GM23248 (cell line): ENCODE data around the gene OPCML.

Source experiments
- EZH2 ChIP-seq: fragments of 200-600 bp; sonication (generic); IDR thresholded peaks from 2 replicates; pipeline ENCODE4 v1.6.1; 2018; ENCODE audit warnings: antibody characterized with exemption, mild to moderate bottlenecking; ENCODE audit not compliant: insufficient read depth, poor library complexity, severe bottlenecking
- EZH2phosphoT487 ChIP-seq: fragments of 200-600 bp; sonication (generic); IDR thresholded peaks from 2 replicates; pipeline ENCODE4 v1.6.1; 2018; ENCODE audit warnings: antibody characterized with exemption, moderate library complexity, mild to moderate bottlenecking, low read depth; ENCODE audit not compliant: insufficient read depth

GRCh38 chr11:132639986-132640385, 892.3 kb downstream of the OPCML start:
- TF ChIP-seq EZH2 (no peak), EZH2phosphoT487 (no peak)
